H9 (cell line): ENCODE results near the gene ATRN. TPM values are rescaled to one million over a fixed set of nuclear protein-coding genes. Genes with fewer than 3 reads are reported as not detected.
"Not testable (repeated sequence)": the region's sequence is repeated elsewhere in the genome, so short reads cannot be mapped to it uniquely, and the experiment has no call there.

Experiments
- DNase-seq: peaks from one replicate; pipeline ENCODE4 v3.0.0-alpha.2; 2017
- H2AFZ ChIP-seq: one replicate; pipeline ENCODE4 v1.6.1; 2013; ENCODE audit warnings: mild to moderate bottlenecking, low read length, control low read depth, moderate library complexity
- H2AK5ac ChIP-seq: 2 replicates; pipeline ENCODE4 v1.6.1; 2013; ENCODE audit warnings: low read length, control low read depth, mixed read lengths; ENCODE audit not compliant: insufficient read length
- H2BK120ac ChIP-seq: one replicate; pipeline ENCODE4 v1.6.1; 2013; ENCODE audit warnings: low read depth, mild to moderate bottlenecking, low read length, control low read depth, inconsistent platforms; ENCODE audit not compliant: poor library complexity, severe bottlenecking
- H2BK12ac ChIP-seq: 2 replicates; pipeline ENCODE4 v1.6.1; 2013; ENCODE audit warnings: low read length, control low read depth, mixed read lengths, low read depth; ENCODE audit not compliant: insufficient read length
- H2BK15ac ChIP-seq: 2 replicates; pipeline ENCODE4 v1.6.1; 2013; ENCODE audit warnings: low read depth, low read length, control low read depth
- H2BK20ac ChIP-seq: one replicate; pipeline ENCODE4 v1.6.1; 2013; ENCODE audit warnings: low read depth, mild to moderate bottlenecking, low read length, control low read depth, inconsistent platforms; ENCODE audit not compliant: poor library complexity, severe bottlenecking
- H2BK5ac ChIP-seq: 2 replicates; pipeline ENCODE4 v1.6.1; 2013; ENCODE audit warnings: low read length, control low read depth, mixed read lengths; ENCODE audit not compliant: insufficient read length
- H3K14ac ChIP-seq: 2 replicates; pipeline ENCODE4 v1.6.1; 2013; ENCODE audit warnings: low read length, control low read depth; ENCODE audit not compliant: insufficient read depth
- H3K18ac ChIP-seq: 2 replicates; pipeline ENCODE4 v1.6.1; 2013; ENCODE audit warnings: low read depth, mild to moderate bottlenecking, mixed read lengths, low read length, control low read depth; ENCODE audit not compliant: insufficient read length
- H3K23ac ChIP-seq: 2 replicates; pipeline ENCODE4 v1.6.1; 2013; ENCODE audit warnings: low read length, control low read depth, mixed read lengths, low read depth; ENCODE audit not compliant: insufficient read length
- H3K23me2 ChIP-seq: 2 replicates; pipeline ENCODE4 v1.6.1; 2013; ENCODE audit warnings: low read depth, mild to moderate bottlenecking, mixed read lengths, low read length, control low read depth; ENCODE audit not compliant: insufficient read length, poor library complexity, severe bottlenecking
- H3K27ac ChIP-seq: 2 replicates; pipeline ENCODE4 v1.5.1; 2013; ENCODE audit warnings: low read length, control low read depth, mixed read lengths, low read depth; ENCODE audit not compliant: insufficient read length
- H3K27me3 ChIP-seq: 2 replicates; pipeline ENCODE4 v1.6.1; 2013; ENCODE audit warnings: low read length, control low read depth, inconsistent platforms; ENCODE audit not compliant: insufficient read depth
- H3K4ac ChIP-seq: 2 replicates; pipeline ENCODE4 v1.6.1; 2013; ENCODE audit warnings: low read depth, mild to moderate bottlenecking, control low read depth, inconsistent platforms, low read length, moderate library complexity
- H3K4me1 ChIP-seq: 2 replicates; pipeline ENCODE4 v1.6.1; 2013; ENCODE audit warnings: low read length, control low read depth, inconsistent platforms; ENCODE audit not compliant: insufficient read depth
- H3K4me2 ChIP-seq: 2 replicates; pipeline ENCODE4 v1.6.1; 2013; ENCODE audit warnings: low read length, control low read depth, mixed read lengths; ENCODE audit not compliant: insufficient read length, insufficient read depth
- H3K56ac ChIP-seq: 2 replicates; pipeline ENCODE4 v1.6.1; 2013; ENCODE audit warnings: low read depth, mild to moderate bottlenecking, mixed read lengths, low read length, control low read depth; ENCODE audit not compliant: insufficient read length
- H3K79me1 ChIP-seq: 2 replicates; pipeline ENCODE4 v1.6.1; 2013; ENCODE audit warnings: low read depth, mild to moderate bottlenecking, moderate library complexity, low read length, control low read depth, inconsistent platforms; ENCODE audit not compliant: insufficient read depth, poor library complexity, severe bottlenecking
- H3K79me2 ChIP-seq: 2 replicates; pipeline ENCODE4 v1.6.1; 2013; ENCODE audit warnings: low read length, control low read depth, inconsistent platforms; ENCODE audit not compliant: insufficient read depth
- H3K9ac ChIP-seq: 2 replicates; pipeline ENCODE4 v1.6.1; 2013; ENCODE audit warnings: low read length, control low read depth, mixed read lengths; ENCODE audit not compliant: insufficient read length; ENCODE audit errors: extremely low read depth
- H3K9me3 ChIP-seq: one replicate; pipeline ENCODE4 v1.6.1; 2013; ENCODE audit warnings: low read depth, low read length, inconsistent platforms; ENCODE audit not compliant: control insufficient read depth
- H3T11ph ChIP-seq: one replicate; pipeline ENCODE4 v1.6.1; 2013; ENCODE audit warnings: mild to moderate bottlenecking, low read length, control low read depth, inconsistent platforms
- H4K20me1 ChIP-seq: one replicate; pipeline ENCODE4 v1.6.1; 2013; ENCODE audit not compliant: control insufficient read depth, insufficient read length, insufficient read depth
- H4K5ac ChIP-seq: 2 replicates; pipeline ENCODE4 v1.6.1; 2013; ENCODE audit warnings: low read depth, mild to moderate bottlenecking, mixed read lengths, low read length, control low read depth; ENCODE audit not compliant: insufficient read length
- H4K8ac ChIP-seq: replicated peaks from 2 replicates; pipeline ENCODE4 v1.6.1; 2013; ENCODE audit warnings: low read length, control low read depth, mixed read lengths, low read depth; ENCODE audit not compliant: insufficient read length
- H4K91ac ChIP-seq: 2 replicates; pipeline ENCODE4 v1.6.1; 2013; ENCODE audit warnings: low read depth, mild to moderate bottlenecking, moderate library complexity, mixed read lengths, low read length, control low read depth; ENCODE audit not compliant: insufficient read length
- H3K27ac Mint-ChIP-seq, 3 experiments: 2 replicates in 2 of 3; 3 replicates in 1 of 3; pipeline ENCODE4 v1.8.0; 2020 to 2021; ENCODE audit warnings: mixed read lengths in 3 of 3, mild to moderate bottlenecking in 1 of 3, moderate library complexity in 1 of 3
- H3K27me3 Mint-ChIP-seq: 2 replicates; pipeline ENCODE4 v1.8.0; 2021; ENCODE audit warnings: low read depth, mild to moderate bottlenecking, moderate library complexity, mixed read lengths
- H3K36me3 Mint-ChIP-seq, 3 experiments: 2 replicates in 2 of 3; 3 replicates in 1 of 3; pipeline ENCODE4 v1.8.0; 2020 to 2021; ENCODE audit warnings: low read depth in 3 of 3, mixed read lengths in 3 of 3; ENCODE audit not compliant: insufficient read depth in 1 of 3
- H3K4me1 Mint-ChIP-seq, 2 experiments: 2 replicates each; pipeline ENCODE4 v1.8.0; 2020; ENCODE audit warnings: mixed read lengths in 2 of 2
- H3K4me3 Mint-ChIP-seq, 2 experiments: 2 replicates in 1 of 2; 3 replicates in 1 of 2; pipeline ENCODE4 v1.8.0; 2020 to 2021; ENCODE audit warnings: mild to moderate bottlenecking in 2 of 2, mixed read lengths in 2 of 2, moderate library complexity in 1 of 2
- H3K9me3 Mint-ChIP-seq, 2 experiments: 2 replicates in 1 of 2; 3 replicates in 1 of 2; pipeline ENCODE4 v1.8.0; 2020; ENCODE audit warnings: mild to moderate bottlenecking in 2 of 2, mixed read lengths in 2 of 2, moderate library complexity in 1 of 2
- CTCF ChIP-seq: fragments of 200-600 bp; sonication (generic); conservative IDR thresholded peaks from 3 replicates; pipeline ENCODE4 v1.8.0; 2021; ENCODE audit warnings: antibody characterized with exemption, mild to moderate bottlenecking
- WGBS: extraction: QIAGEN DNeasy Blood & Tissue Kit; methylation state at CpG from one replicate; pipeline ENCODE4 v1.1.7; 2013; ENCODE audit warnings: missing lambda C conversion rate, low lambda C conversion rate, mixed read lengths; ENCODE audit not compliant: insufficient read length; ENCODE audit errors: extremely low coverage; 5-methylcytosine and 5-hydroxymethylcytosine counted together
- total RNA-seq: library from RNA; stranded (reverse); gene quantifications from 2 replicates; pipeline ENCODE4 v1.2.1, GENCODE V29; 2021

ATRN gene
- total RNA-seq, 1 experiment from 2014 or later: 23.1 TPM

GRCh38 chr20:3532089-3532615, 61.3 kb downstream of the ATRN start:
- no peaks in the 10 kb centered on the region for H4K20me1 ChIP-seq
- no peak overlapping the region for H2BK15ac ChIP-seq
- no peaks in the 10 kb centered on the region for H3K79me1 ChIP-seq
- no peak overlapping the region for H3K27ac ChIP-seq
- no peak overlapping the region for H3T11ph ChIP-seq
- no peak overlapping the region for H3K4ac ChIP-seq
- Mint-ChIP-seq H3K9me3 (no peaks in the 10 kb centered on the region), H3K27ac (no peak overlapping the region), H3K27me3 (no peaks in the 10 kb centered on the region), H3K4me1 (no peaks in the 10 kb centered on the region), H3K36me3 (no peaks in the 10 kb centered on the region), H3K4me3 (no peak overlapping the region)
- DNase-seq: no peak
- no peaks in the 10 kb centered on the region for H3K4me1 ChIP-seq
- H3K14ac ChIP-seq: no peak overlapping the region
- H3K27me3 ChIP-seq: no peaks in the 10 kb centered on the region
- no peak overlapping the region for H2BK20ac ChIP-seq
- no peak overlapping the region for H2AFZ ChIP-seq
- H4K5ac ChIP-seq: no peak overlapping the region
- H4K91ac ChIP-seq: no peak overlapping the region
- no peak overlapping the region for H3K56ac ChIP-seq
- H3K23me2 ChIP-seq: no peaks in the 10 kb centered on the region
- H3K18ac ChIP-seq: no peak overlapping the region
- no peak overlapping the region for H3K4me2 ChIP-seq
- H2BK12ac ChIP-seq: no peak overlapping the region
- H3K9ac ChIP-seq: no peak overlapping the region
- no peak overlapping the region for H2BK5ac ChIP-seq
- H4K8ac ChIP-seq: no peak overlapping the region
- no peaks in the 10 kb centered on the region for H3K9me3 ChIP-seq
- H2AK5ac ChIP-seq: no peak overlapping the region
- H3K23ac ChIP-seq: no peak overlapping the region
- H2BK120ac ChIP-seq: no peak overlapping the region
- no peak for TF ChIP-seq CTCF
- H3K79me2 ChIP-seq: no peaks in the 10 kb centered on the region; the same call in 1 of the 2 replicates
- WGBS: no CpG with 5 or more reads among the region's 3 CpGs

- not testable (repeated sequence) for H3K9me3 ChIP-seq, H3K27ac ChIP-seq, H2BK20ac ChIP-seq, H2AK5ac ChIP-seq, H4K5ac ChIP-seq, H3K27ac Mint-ChIP-seq, H2BK5ac ChIP-seq, H3K9me3 Mint-ChIP-seq, H3K18ac ChIP-seq, H3K79me2 ChIP-seq, H3K27me3 Mint-ChIP-seq, H3K4me1 Mint-ChIP-seq, H3T11ph ChIP-seq, H3K27me3 ChIP-seq, H2BK120ac ChIP-seq, H3K4me1 ChIP-seq, H2AFZ ChIP-seq, H3K79me1 ChIP-seq, H2BK12ac ChIP-seq, H3K4ac ChIP-seq, H3K36me3 Mint-ChIP-seq, H2BK15ac ChIP-seq, H4K91ac ChIP-seq, H3K56ac ChIP-seq, H3K23me2 ChIP-seq, H3K23ac ChIP-seq, H3K14ac ChIP-seq, H4K8ac ChIP-seq, H3K9ac ChIP-seq, H4K20me1 ChIP-seq, H3K4me2 ChIP-seq, H3K4me3 Mint-ChIP-seq, DNase-seq
- no CpG with 5 or more reads among the region's 1 CpG for WGBS
Measured at GRCh38 chr20:3537733-3538132, 66.9 kb downstream of the ATRN start.
